Measurements from ENCODE around the gene LTB. TPM values are rescaled to one million over a fixed set of nuclear protein-coding genes. Genes with fewer than 3 reads are reported as not detected.
A peak's percentile ranks its signal among the peaks of the same experiment; 100 is the strongest.

LTB gene
- total and polyA plus RNA-seq, 2 of the 13 experiments (the other 11 are each of a cell fraction or from before 2014, with no cell fraction given) = 0.09 to 0.22 TPM

DNA sequence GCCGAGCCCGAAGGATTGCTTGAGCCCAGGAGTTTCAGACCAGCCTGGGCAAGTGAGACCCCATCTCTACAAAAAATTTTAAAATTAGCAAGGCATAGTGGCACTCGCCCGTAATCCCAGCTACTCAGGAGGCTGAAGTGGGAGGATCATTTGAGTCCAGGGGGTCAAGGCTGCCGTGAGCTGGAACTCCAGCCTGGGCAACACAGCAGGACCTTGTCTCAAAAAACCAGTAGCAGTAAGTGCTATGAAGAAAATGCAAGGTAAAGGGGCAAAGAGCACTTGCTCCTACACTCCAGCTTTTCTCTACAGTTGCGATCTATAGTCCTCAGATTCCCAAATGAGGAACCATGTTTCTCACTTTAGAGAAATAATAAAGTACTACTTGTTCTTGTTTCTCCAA, 38.6 kb downstream of the LTB start:
- peak overlapping the region; percentile 95 for H3K27ac ChIP-seq (ENCODE audit: extremely low read length, insufficient read depth, low read length)
- peaks cover 59% of the 10 kb centered on the region for H3K4me1 ChIP-seq (ENCODE audit: insufficient read depth, low read length)
- intact Hi-C loops (cut with micrococcal nuclease; ENCODE audit: unreplicated experiment) (loop anchor here (10.0 kb wide), 1 partner anchor 111 kb away; the partner anchor contains the start of genes APOM and BAG6), in situ Hi-C loops (cut with HindIII; ENCODE audit: extremely low pct_ligation_motif_present, low pct_unique_long_range_greater_than_20kb) (no loop called here)
- POLR2A ChIA-PET = interaction anchor here (0.8 to 6.9 kb wide), 9 partner anchors 15 to 402 kb away, joined by 3 to 123 read pairs (median 6); partner anchors contain the start of genes APOM, BAG6, C6orf47 and CFB
- ATAC-seq = no peak
- no peaks in the 10 kb centered on the region for H3K9me3 ChIP-seq (ENCODE audit: low read length)
- peak overlapping the region; percentile 99 for H3K4me2 ChIP-seq (ENCODE audit: low read depth, low read length)
- peak overlapping the region; percentile 96; the same call in 1 of the 2 replicates for H3K9ac ChIP-seq (ENCODE audit: insufficient read depth, low read depth, low read length)
- H3K36me3 ChIP-seq (replicated peaks in 1 of 2; ENCODE audit: control insufficient read depth in 1 of 2, insufficient read depth in 2 of 2, low read length in 2 of 2) = peaks cover 6 to 20% of the 10 kb centered on the region in 2 experiments
- H3K4me3 ChIP-seq (replicated peaks in 1 of 3; ENCODE audit: insufficient read depth in 1 of 3, low read depth in 2 of 3, low read length in 3 of 3) = peak overlapping the region in 1 of 3 experiments; percentile 99; a peak in 2 of 6 replicates
- peaks cover 48% of the 10 kb centered on the region for H3K79me2 ChIP-seq (ENCODE audit: insufficient read depth, low read length)
- DNase-seq (ENCODE audit: low spot score) = no peak
- WGBS (ENCODE audit: low lambda C conversion rate) = 49% methylated on average over 6 of the region's 6 CpGs
- CTCF ChIA-PET (ENCODE audit: low intra/inter-chr PET ratio, low total read pairs) = no interaction called here
- H4K20me1 ChIP-seq (ENCODE audit: insufficient read depth, low read length) = peaks cover 25% of the 10 kb centered on the region
- H2AFZ ChIP-seq (ENCODE audit: low read length) = no peak overlapping the region
- BruUV-seq (replicated peaks) = no TSS peak
- no peaks in the 10 kb centered on the region; a peak in 2 of 5 replicates for H3K27me3 ChIP-seq (ENCODE audit: control insufficient read depth in 1 of 2, insufficient read depth in 2 of 2, low read length in 2 of 2)
- peak; percentile 4 for FAIRE-seq
- peak; percentile 52; the same call in 1 of the 2 replicates for TF ChIP-seq HNF4G (IDR thresholded peaks at IDR 0.05; ENCODE audit: borderline replicate concordance, low read depth, low read length)
- TF ChIP-seq HNF4G (CRISPR knock-in tag; IDR thresholded peaks at IDR 0.05; ENCODE audit: borderline replicate concordance, low read depth) = no peak
- TF ChIP-seq MEF2D (CRISPR knock-in tag; IDR thresholded peaks at IDR 0.05) = no peak
- TF ChIP-seq RARA (CRISPR knock-in tag; IDR thresholded peaks at IDR 0.05) = peak; percentile 48
- TF ChIP-seq ZNF326 (CRISPR knock-in tag; IDR thresholded peaks at IDR 0.05; ENCODE audit: borderline replicate concordance) = no peak
- peak; percentile 54; the same call in 1 of the 2 replicates for TF ChIP-seq ZNF331 (CRISPR knock-in tag; IDR thresholded peaks at IDR 0.05)
- TF ChIP-seq, protein P1, sequence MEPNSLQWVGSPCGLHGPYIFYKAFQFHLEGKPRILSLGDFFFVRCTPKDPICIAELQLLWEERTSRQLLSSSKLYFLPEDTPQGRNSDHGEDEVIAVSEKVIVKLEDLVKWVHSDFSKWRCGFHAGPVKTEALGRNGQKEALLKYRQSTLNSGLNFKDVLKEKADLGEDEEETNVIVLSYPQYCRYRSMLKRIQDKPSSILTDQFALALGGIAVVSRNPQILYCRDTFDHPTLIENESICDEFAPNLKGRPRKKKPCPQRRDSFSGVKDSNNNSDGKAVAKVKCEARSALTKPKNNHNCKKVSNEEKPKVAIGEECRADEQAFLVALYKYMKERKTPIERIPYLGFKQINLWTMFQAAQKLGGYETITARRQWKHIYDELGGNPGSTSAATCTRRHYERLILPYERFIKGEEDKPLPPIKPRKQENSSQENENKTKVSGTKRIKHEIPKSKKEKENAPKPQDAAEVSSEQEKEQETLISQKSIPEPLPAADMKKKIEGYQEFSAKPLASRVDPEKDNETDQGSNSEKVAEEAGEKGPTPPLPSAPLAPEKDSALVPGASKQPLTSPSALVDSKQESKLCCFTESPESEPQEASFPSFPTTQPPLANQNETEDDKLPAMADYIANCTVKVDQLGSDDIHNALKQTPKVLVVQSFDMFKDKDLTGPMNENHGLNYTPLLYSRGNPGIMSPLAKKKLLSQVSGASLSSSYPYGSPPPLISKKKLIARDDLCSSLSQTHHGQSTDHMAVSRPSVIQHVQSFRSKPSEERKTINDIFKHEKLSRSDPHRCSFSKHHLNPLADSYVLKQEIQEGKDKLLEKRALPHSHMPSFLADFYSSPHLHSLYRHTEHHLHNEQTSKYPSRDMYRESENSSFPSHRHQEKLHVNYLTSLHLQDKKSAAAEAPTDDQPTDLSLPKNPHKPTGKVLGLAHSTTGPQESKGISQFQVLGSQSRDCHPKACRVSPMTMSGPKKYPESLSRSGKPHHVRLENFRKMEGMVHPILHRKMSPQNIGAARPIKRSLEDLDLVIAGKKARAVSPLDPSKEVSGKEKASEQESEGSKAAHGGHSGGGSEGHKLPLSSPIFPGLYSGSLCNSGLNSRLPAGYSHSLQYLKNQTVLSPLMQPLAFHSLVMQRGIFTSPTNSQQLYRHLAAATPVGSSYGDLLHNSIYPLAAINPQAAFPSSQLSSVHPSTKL (CRISPR knock-in tag; IDR thresholded peaks at IDR 0.05) = peak; percentile 26; the same call in 1 of the 2 replicates
- TF ChIP-seq ZNF883 (CRISPR knock-in tag; IDR thresholded peaks at IDR 0.05; ENCODE audit: not compliant biosample characterization) = no peak
- peak; percentile 97 for TF ChIP-seq ZNF121 (CRISPR knock-in tag; IDR thresholded peaks at IDR 0.05)
- TF ChIP-seq SOX13 (IDR thresholded peaks at IDR 0.05) = no peak
- TF ChIP-seq SOX13 (CRISPR knock-in tag; conservative IDR thresholded peaks at IDR 0.05 in 1 of 2, IDR thresholded peaks at IDR 0.05 in 1 of 2) = 0 out of 4 replicates have a peak, but pooled peaks of 1 of the 2 experiments have one; percentile 4
- TF ChIP-seq SALL1 (CRISPR knock-in tag; IDR thresholded peaks at IDR 0.05) = peak; percentile 49
- TF ChIP-seq HMG20B (CRISPR knock-in tag; conservative IDR thresholded peaks at IDR 0.05) = no peak
- TF ChIP-seq HNF4A (CRISPR knock-in tag; IDR thresholded peaks at IDR 0.05) = peak; percentile 74
- TF ChIP-seq POLR2A (IDR thresholded peaks at IDR 0.05; ENCODE audit: insufficient read depth in 1 of 2, low read depth in 2 of 2, low read length in 2 of 2) = peak in 1 of 2 experiments; percentile 21; a peak in 1 of 4 replicates
- no peak for TF ChIP-seq ZNF468 (CRISPR knock-in tag; IDR thresholded peaks at IDR 0.05)
- peak; percentile 45 for TF ChIP-seq PHF5A (CRISPR knock-in tag; IDR thresholded peaks at IDR 0.05; ENCODE audit: low read depth, unreplicated experiment)
- peak; percentile 95 for TF ChIP-seq ZNF770 (CRISPR knock-in tag; IDR thresholded peaks at IDR 0.05)
- TF ChIP-seq MTA1 (CRISPR knock-in tag; IDR thresholded peaks at IDR 0.05; ENCODE audit: borderline replicate concordance) = 0 out of 2 replicates have a peak, but pooled peaks have one; percentile 31
- TF ChIP-seq ZNF335 (CRISPR knock-in tag; IDR thresholded peaks at IDR 0.05) = peak; percentile 69; the same call in 1 of the 2 replicates
- no peak for TF ChIP-seq NR2F6 (IDR thresholded peaks at IDR 0.05)
- TF ChIP-seq NR2F6 (CRISPR knock-in tag; IDR thresholded peaks at IDR 0.05) = peak; percentile 30; the same call in 1 of the 2 replicates
